HG02623 (cell line): ENCODE results near the gene MS4A10.

ENCODE experiments used
- ATAC-seq: cut with Tn5 transposase; IDR thresholded peaks from one replicate; pipeline ENCODE4 v1.9.1; 2021; ENCODE audit warnings: moderate library complexity; ENCODE audit not compliant: unreplicated experiment

MS4A10 gene

DNA sequence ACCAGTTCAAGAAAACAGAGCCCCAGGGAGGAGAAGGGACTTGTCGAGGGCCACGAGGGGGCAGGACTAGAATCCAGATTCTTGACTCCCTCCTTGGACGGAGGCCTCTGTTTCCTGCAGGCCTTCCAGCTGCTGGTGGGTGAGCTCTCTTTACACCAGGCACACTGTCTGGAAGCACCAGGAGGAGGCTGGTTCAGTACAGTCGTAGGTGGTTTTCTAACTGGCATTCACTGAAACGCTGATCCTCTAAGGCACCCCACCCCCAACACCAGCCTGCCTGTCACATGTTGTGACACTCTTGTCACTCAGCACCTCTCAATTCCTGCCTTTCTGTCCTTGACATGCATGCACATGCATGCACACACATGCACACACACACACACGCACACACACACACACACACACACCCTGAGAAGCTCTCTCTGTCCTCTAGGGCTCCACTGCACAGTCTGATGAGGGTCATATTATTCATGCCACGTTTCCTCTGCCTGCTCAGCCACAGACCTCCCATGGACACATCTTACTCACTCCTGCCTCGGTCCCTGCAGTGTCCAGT lies 751 bp downstream of the MS4A10 start:
- no peak for ATAC-seq

DNA sequence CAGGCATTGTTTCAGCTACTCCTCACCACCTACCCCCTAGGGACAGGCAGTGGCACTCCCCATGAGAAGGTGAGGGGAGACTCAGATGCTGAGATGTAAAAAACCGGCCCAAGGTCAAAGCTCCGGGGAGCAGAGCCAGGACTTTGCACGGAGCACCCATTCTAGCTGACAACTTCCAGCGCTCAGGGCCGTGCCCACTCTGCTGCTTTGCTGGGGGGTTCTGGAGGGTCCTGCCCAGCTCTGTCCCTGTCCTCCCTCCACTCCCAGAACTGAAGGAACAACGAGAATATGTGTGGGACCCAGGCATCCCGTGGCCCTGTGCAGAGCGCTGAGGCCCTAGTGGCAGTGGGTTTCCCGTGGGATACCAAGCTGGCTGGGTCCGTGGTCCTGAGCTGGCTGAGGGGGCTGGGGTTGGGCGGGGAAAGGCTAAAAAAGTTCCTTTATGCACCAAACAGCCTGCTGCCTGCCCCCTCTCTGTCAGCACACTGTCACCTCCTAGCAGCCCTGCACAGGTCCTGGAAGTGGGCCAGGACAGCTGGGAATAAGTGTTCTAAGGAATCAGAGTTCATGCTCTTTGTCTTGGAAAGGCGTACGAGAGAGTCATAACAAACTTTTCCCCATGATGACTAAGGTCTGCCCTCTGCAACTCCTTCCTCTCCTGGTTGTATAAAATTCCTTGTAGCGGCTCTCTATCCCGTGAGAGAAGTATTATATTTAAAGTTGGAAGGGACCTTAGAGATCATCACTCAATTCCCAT lies 1.9 kb downstream of the MS4A10 start:
- no peak for ATAC-seq

DNA sequence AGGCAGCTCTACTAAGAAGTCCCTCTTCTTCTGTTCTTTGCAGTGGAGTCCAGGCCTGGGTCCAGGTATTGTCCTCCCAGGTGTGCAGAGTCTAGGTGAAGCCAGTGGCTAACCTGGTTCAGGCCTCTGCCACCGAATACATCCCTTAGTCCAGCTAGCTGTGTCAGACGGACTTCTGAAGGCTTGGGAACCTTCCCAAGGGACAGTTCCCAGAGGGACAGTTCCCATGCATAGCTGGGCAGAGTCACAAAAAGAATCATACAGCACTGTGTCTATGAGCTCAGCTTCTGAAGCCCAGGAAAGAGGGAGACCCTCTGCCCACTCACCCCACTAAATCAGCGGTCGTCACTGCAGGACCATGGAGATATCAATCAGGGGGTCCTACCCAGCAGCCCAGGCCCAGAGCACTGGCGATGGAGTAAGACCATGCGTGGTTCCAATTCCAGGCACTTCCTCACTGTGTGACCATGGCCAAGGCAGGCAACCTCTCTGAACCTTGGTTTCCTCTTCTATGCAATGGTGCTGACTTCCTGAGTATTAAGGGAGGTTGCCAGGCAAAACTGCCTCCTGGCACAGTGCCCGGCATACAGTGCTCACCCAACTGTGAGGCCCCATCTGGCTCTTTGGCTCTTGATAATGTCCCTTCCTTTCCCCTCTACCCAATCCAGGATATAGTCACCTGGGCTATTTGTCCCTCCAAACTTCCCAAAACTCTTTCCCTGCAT lies 3.4 kb downstream of the MS4A10 start:
- no peak for ATAC-seq

DNA sequence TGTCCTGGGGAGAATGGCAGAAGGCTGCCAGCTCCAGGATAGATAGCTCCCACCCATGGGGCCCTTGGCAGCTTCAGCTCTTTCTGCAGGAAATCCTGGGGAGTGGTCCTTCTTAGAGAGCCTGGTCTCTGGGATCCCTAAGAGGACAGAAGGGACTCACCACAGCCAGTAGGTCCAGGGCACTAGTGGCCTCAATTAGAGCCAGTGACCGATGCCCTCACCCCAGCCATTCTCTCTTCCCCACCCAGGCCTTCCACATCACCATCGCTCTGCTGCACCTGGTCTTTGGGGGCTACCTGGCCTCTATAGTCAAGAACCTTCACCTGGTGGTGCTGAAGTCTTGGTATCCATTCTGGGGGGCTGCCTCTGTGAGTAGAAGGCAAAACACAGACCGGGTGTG lies 5.6 kb downstream of the MS4A10 start:
- ATAC-seq, result no peak

DNA sequence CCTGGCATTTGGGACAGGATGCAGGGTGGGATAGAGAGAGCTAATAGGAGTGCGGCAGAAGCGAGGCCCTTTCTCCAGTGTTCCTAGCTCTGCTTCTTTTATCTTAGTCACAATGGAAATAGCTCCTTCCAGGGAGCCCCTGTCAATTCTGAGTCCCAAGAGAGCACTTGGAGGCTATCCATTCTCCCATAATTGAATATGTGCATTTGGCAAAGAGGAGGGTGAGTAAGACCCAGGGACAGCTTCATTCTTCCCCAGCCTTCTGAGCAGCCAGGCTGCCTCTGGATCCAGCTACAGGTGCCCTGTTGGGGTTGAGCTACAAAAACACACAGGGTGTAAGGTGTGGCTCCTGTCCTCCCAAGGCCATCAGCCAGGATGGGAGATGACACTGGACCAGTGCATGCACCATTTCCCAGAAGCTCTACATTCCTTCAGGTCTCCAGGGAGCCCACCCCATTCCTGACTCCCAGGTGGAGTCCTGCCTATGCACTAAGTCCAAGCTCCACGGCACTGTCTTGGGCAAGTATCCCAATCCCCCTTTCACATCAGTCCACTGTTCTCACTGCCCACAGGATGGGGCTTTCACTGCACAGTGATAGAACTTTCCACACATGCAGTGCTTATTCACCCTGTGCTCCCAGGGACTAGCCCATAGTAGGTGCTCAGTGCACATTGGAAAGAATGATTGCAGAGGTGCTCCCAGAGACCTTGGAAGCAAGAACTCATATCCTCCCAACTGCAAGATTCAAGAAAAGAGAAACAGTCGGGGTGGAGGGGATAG lies 6.2 kb downstream of the MS4A10 start:
- no peak for ATAC-seq

DNA sequence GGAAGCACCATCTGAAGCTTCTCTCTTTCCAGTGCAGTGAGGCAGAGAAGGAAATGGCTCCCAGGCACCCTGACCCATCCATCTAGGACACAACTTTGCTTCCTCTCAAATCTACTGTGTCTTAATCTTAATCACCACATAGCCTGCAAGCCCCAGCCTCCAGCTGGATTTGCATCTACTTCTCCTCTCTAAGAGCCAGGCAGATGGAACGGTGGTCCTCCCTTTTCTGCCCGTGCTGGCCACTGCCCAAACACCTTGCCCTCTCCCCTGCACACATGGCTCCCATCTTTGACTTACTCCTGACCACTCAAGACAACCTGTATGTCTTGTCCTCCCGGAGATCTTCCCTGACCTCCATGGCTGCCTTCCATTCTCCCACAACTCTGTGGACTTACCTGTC lies 7.4 kb downstream of the MS4A10 start:
- no peak for ATAC-seq

DNA sequence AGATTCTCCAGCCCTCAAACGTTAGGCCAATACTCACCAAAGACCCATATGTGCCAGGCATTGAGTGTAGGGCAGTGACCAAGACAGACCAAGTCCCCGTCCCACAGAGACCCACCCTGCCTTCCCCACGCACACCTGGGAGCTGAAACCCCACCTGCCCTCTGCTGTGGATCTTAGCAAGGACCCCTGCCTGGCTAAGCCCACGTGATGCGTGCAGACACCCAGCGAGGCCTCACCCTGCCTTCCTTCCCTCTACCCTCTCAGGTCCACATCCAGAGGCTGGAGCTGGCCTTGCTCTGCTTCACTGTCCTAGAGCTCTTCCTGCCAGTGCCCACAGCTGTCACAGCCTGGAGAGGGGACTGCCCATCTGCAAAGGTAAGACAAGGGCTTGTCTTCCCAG lies 10.2 kb downstream of the MS4A10 start:
- ATAC-seq, result no peak

DNA sequence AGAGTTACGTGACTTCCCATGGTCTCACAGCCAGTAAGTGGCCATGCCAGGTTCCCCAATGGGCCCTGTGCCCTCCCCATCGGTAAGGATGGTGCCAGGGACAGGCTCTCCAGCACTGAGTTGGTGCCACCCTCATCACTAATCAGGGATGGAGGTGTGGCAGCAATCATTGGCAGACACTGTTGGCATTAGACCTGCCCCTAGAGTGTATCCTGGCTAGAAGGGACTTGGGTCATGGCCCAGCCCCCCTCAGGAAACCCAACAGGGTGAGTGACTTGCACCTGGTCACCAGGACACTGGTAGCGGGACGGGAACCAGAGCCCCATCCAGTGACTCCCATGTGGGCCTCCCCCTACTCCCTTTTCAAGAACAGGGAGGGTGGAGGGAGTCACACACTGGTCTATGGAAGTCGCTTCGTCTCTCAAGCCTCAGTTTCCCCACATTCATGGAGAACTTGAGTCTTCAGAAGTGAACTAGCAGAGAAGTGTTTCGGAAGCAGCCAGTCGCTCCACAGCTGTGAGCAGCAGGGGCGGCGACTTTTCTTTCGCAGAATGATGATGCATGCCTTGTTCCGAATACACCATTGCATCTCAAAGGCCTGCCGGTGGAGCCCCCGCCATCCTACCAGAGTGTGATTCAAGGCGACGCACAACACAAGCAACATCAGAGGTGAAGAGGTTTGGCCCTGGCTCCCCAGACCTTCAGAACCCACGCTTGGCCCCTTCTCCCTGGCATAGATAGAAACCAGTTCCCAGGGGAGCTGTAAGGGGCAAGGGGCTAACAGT lies 12.9 kb downstream of the MS4A10 start:
- no peak for ATAC-seq

DNA sequence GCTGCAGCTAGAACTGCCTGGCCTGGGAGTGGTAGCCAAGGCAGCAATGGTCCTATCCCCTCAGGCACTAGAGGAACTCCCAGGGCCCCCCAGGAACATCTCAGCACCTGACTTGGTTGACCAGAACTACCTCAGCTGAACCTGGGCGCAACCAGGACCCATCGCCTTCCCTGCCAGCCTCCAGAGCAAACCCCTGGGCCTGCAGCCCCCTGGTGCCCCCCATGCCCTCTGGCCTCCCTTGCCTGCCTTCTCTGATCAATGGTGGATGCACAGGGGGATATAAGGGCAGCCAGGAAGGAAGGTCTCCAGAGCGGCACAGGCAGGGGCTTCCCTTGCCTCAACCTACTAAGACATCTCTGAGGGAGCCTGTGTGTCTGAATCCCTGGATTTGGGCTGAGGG lies 13.5 kb downstream of the MS4A10 start:
- no peak for ATAC-seq

DNA sequence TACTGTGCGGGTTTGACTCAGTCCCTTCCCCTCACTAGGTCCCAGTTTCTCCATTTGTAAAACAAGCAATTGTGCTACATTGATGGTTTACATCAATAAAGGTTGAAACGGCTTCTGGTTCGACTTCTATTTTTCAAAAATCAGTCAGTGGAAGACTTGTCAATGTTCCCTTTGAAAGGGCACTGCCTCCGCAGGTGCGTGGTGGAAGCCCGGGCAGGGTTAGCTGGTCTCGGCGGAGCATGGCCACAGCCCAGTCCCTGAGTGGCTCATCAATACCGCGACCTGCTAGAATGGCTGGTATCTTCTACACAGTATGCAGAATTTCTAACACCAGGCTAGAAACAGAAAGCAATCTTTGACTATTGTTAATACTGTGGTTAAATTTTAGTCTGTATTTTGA lies 16.1 kb downstream of the MS4A10 start:
- ATAC-seq, result no peak

DNA sequence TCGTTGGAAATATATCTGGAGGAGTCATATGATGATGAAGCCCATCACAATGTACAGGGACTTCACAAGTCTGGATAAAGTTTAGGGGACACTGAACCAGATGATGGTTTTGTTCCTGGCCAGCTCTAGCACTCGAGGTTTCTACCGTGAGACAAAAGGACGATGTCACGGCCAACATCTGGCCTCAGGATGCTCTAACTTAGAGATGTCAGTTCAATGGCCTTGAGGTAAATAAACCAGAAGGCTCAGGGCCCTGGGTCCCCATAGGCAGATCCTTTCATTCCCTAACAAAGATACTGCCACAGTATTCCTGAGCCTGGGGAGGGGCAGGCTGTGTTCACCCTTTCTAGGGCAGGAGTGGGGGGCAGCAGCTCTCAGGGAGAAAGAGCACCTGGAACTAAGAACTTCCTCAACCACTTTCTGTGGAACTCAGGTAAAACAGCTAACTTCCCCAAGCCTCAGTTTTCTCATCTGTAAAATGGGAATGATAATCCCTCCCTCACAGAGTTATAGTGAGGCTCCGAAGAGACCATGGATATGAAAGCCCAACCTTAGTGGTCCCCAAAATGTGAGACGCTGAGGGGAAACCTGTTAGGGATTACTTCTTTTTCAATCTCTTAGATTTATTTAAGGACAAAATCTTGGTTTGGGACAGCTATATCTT lies 18.3 kb downstream of the MS4A10 start:
- ATAC-seq, result no peak

DNA sequence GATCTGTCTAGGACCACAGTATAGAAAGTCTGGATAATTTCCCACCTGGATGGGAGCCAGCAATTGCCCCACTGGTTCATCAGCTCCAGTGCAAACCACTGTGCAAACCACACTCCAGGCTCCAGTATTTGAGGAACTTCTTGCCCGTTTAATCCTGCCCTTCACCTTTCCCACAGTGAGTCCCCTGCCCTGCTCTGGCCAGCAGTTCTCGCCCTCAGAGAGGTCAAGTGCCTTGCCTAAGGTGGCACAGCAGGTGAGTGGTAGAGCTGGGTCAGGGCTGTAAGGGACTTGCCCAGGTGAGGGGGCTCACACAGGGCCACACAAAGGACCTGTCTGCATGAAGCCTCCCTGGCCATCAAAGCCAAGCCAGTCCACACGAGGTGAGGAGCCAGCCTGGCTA lies 24.1 kb downstream of the MS4A10 start:
- no peak for ATAC-seq

DNA sequence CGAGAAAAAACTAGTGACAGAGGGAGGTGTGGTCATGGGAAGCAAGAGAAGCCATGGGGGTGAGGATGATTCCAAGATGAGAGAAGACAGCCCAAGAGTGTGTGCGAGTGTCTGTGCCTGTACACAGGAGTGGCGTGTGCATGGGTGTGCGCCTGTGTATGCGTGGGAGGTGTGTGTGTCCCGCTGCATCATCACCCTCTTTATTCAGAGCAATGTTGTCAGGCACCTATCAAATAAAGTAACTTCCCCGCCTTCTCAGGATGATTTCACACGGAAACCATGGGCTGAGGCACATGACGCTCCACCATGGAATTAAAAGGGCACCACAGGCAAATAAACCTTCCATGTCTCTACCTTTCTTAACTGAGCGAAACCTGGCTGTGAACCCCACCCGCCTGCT lies 24.6 kb downstream of the MS4A10 start:
- ATAC-seq, result no peak

DNA sequence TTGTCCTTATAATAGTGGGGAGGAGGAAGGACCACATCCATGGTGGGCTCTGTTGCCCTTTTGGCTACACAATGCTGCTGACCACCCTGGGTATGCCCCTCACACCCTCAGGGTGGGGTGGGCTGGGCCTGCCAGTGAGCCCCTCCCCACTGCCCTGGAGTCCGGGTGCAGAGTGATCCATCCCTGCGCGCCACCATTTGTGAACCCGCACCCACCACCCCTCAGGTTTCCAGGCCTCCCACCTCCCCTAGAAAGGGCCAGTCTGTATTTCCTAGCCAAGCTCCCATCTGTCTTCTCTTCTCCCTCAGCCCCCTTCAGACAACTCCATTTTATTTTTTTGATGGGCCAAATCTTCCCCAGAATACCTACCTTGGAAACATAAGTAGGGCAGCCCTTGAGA lies 25.0 kb downstream of the MS4A10 start:
- ATAC-seq, result no peak

DNA sequence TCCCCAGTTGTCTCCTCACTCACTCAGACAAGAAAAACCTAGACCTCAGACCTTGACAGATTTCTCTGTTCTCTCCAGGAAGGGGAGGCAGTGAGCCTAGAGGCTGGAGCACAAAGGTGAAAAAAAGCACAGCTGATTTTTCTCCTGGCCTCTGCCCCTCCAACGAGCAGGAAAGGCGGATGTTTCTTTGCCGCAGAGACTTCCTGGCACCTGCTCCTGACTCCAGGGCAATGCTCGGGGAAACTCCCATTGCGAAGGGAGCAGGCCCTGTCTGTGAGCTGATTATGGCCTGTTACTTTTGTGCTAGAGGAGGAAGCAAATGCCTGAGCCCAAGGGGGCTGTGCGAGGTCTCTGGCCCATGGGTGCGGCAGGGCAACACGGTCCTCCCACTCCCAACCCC lies 25.4 kb downstream of the MS4A10 start:
- no peak for ATAC-seq

DNA sequence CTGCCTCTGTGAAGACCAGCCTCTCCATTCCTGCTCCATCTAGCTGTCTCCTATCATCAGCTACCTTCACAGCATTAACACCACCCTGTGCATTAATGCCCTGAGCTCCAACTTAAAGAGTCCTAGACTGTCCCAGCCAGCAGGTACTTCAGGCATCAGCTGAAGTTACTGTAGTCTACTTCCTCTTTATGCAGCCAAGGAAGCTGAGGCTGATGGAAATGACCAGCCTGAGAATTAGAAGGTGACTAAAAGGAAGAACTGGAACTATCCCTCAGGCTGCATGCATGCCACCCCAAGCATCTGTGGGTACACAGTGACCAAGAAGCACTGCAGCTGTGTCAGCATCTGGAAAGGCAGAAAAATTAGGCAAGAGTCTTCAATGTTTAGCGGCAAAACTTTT lies 28.2 kb downstream of the MS4A10 start:
- no peak for ATAC-seq

DNA sequence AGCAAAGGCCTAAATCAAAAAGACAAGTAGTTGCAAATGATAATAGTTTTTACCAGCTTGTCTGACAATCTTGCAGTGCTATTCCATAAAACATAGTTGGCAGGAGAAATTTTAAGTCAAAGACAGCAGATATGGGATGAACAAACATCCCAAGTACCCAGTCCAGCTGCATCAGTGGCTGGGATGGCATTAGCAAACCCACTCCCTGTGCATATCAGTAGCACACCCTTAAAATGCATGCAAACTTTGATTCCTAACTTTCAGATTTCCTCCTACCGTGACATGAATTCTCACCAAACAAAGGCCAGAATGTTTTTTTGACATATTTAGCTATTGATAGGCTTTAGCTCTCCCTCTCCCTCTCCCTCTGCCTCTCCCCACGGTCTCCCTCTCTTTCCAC lies 29.0 kb downstream of the MS4A10 start:
- ATAC-seq, result no peak

DNA sequence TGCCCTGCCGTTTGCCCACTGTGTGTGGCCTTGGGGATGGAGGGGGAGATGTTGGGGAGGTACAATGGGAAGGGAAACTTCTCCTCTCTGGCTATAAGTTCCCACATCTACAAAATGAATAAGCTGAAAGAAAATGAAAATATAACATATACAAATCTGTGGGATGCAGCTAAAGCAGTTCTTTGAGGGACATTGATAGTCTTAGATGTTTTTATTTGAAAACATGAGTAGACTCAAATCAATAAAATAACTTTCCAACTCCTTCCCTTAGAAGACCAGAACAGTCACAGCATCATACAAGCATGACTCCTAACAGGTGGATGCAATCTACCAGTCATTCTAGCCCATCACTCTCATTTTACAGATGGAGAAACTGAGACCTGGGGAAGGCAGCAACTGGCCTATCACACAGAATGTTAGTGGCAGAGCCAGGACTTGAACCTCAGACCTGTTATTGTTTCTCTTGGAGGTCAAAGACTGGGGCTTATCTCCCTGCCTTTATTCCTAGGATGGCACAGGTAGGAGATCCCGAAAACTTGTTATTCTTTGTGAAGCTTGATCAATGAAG lies 31.5 kb downstream of the MS4A10 start:
- no peak for ATAC-seq

DNA sequence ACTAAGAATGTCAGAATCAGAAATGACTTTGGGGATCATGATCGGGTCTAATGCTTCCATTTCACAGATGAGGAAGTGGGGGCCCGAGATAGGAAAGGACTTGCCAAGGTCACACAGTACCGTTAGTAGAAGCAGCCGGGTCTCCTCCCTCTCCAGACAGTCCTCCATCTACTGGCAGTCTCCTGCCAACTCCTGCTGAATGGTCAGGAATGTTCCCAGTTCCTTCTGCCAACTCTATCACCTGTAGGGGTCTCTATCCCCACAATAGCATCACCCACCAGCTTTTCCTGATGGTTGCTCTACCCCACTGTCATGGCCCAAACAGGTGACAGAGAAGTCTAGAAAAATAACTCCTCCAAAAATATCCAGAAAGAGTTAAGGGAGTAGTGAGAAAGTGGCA lies 32.9 kb downstream of the MS4A10 start:
- no peak for ATAC-seq
